Measurements from ENCODE around the gene TFCP2L1. TPM values are rescaled to one million over a fixed set of nuclear protein-coding genes. Genes with fewer than 3 reads are reported as not detected.

The TFCP2L1 gene
- total RNA-seq, 1 experiment from 2014 or later = not detected

GRCh38 chr2:121172456-121172855 lies 112.5 kb downstream of the TFCP2L1 start:
- in situ Hi-C loops (cut with HindIII; ENCODE audit: low pct_unique_long_range_greater_than_20kb, low sequenced_read_pairs) = no loop called here
- no peak for DNase-seq (ENCODE audit: low read depth)

DNA sequence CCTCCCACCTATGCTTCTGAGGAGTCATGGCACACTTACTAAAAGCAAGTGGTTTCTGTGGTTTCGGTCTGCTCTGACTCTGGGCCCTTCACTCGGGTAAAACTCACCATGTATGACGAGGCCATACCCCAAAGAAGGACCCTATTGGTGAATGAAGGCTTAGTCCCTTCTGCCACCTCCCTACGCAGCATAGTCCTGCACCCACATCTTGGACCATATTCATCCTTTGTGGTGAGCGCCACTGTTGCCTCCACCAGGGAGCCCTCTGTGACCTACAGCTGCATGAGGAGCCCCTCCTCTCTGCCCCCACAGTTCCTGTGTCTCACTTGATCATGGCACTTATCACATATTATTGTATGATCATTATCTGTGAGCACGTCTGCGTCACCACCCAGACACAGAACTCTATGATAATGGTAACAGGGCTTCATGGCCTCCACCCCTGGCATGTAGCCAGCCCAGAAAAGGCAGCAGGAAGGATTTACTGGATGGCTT lies 113.3 kb downstream of the TFCP2L1 start:
- in situ Hi-C loops (cut with HindIII; ENCODE audit: low pct_unique_long_range_greater_than_20kb, low sequenced_read_pairs) = no loop called here
- DNase-seq (ENCODE audit: low read depth) = no peak

GRCh38 chr2:121170577-121170976 lies 114.4 kb downstream of the TFCP2L1 start:
- in situ Hi-C loops (cut with HindIII; ENCODE audit: low pct_unique_long_range_greater_than_20kb, low sequenced_read_pairs) = no loop called here
- no peak for DNase-seq (ENCODE audit: low read depth)

DNA sequence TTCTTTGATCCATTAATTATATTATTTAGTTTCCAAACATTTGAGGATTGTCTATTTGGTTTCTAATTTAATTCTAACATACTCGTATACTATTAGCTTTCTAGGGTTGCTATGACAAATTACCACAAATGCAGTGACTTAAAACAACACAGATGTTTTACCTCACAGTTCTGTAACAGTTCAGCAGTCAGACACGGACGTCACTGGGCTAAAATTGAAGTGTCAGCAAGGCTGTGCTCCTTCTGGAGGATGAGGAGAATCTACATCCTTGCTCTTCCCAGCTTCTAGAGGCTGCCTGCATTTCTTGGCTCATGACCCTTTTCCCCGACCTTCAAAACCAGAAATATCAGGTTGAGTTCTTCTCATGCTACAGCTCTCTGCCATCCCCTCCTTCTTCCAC lies 117.6 kb downstream of the TFCP2L1 start:
- in situ Hi-C loops (cut with HindIII; ENCODE audit: low pct_unique_long_range_greater_than_20kb, low sequenced_read_pairs) = no loop called here
- no peak for DNase-seq (ENCODE audit: low read depth)

Other genes with a start within 250 kb of the TFCP2L1 start
- not detected in 2 replicates for gene RNU4ATAC, start 245.7 kb upstream of the TFCP2L1 start, total RNA-seq (2014; rRNA removed; shearing (Covaris generic); ENCODE audit: low replicate concordance)